ENCODE measurements around the gene SUSD4. TPM values are rescaled to one million over a fixed set of nuclear protein-coding genes. Genes with fewer than 3 reads are reported as not detected.
A peak's percentile ranks its signal among the peaks of the same experiment; 100 is the strongest.

SUSD4 gene
- total and polyA plus RNA-seq, 2 donors (not counting 1 experiment from before 2014, with no cell fraction given) = 0.33 TPM; not detected in 1

- no peaks in the 10 kb centered on the region for H3K27me3 ChIP-seq (ENCODE audit: control insufficient read depth, insufficient read depth, low read length)
- no peaks in the 10 kb centered on the region for H3K9me3 ChIP-seq (ENCODE audit: control insufficient read depth, insufficient read depth, low read depth, low read length)
- H3K9ac ChIP-seq (ENCODE audit: insufficient read depth, low read length) = no peak overlapping the region
- no peak overlapping the region for H3K4me3 ChIP-seq (replicated peaks in 1 of 4; ENCODE audit: control extremely low read depth in 1 of 4, insufficient read depth in 1 of 4, low read depth in 3 of 4, low read length in 4 of 4)
- H3K4me2 ChIP-seq (ENCODE audit: extremely low read depth, insufficient read depth, low read length) = no peak overlapping the region
- no peaks in the 10 kb centered on the region for H4K20me1 ChIP-seq (ENCODE audit: control insufficient read depth, extremely low read depth, insufficient read depth, low read length)
- H3K27ac ChIP-seq (ENCODE audit: insufficient read depth, low read length) = no peak overlapping the region
- H3K79me2 ChIP-seq (ENCODE audit: control insufficient read depth, insufficient read depth, low read length) = no peaks in the 10 kb centered on the region
- no peak for TF ChIP-seq CTCF (conservative IDR thresholded peaks at IDR 0.05 in 1 of 2, IDR thresholded peaks at IDR 0.05 in 1 of 2; ENCODE audit: low read depth in 1 of 2, low read length in 2 of 2)
- no peak for TF ChIP-seq EZH2 (IDR thresholded peaks at IDR 0.05; ENCODE audit: low read length, missing control alignments)
- H3K36me3 ChIP-seq (ENCODE audit: control insufficient read depth, insufficient read depth, low read length) = no peaks in the 10 kb centered on the region
- no peak overlapping the region for H2AFZ ChIP-seq (ENCODE audit: low read length)
- H3K4me1 ChIP-seq (ENCODE audit: control insufficient read depth, extremely low read depth, insufficient read depth, low read length) = no peaks in the 10 kb centered on the region
- no peak for DNase-seq (ENCODE audit: low read depth in 2 of 2)
Observed at GRCh38 chr1:223245411-223245810, 118.6 kb downstream of the SUSD4 start.

GRCh38 chr1:223244366-223245103 is 119.4 kb downstream of the SUSD4 start:
- Histone ChIP-seq H3K36me3 (ENCODE audit: control insufficient read depth, insufficient read depth, low read length) (no peaks in the 10 kb centered on the region), H3K4me2 (ENCODE audit: extremely low read depth, insufficient read depth, low read length) (no peak overlapping the region), H3K27ac (ENCODE audit: insufficient read depth, low read length) (no peak overlapping the region), H2AFZ (ENCODE audit: low read length) (no peak overlapping the region), H3K79me2 (ENCODE audit: control insufficient read depth, insufficient read depth, low read length) (no peaks in the 10 kb centered on the region), H3K4me3 (replicated peaks in 1 of 4; ENCODE audit: control extremely low read depth in 1 of 4, insufficient read depth in 1 of 4, low read depth in 3 of 4, low read length in 4 of 4) (no peak overlapping the region), H3K9ac (ENCODE audit: insufficient read depth, low read length) (no peak overlapping the region), H3K4me1 (ENCODE audit: control insufficient read depth, extremely low read depth, insufficient read depth, low read length) (no peaks in the 10 kb centered on the region), H3K27me3 (ENCODE audit: control insufficient read depth, insufficient read depth, low read length) (no peaks in the 10 kb centered on the region), H3K9me3 (ENCODE audit: control insufficient read depth, insufficient read depth, low read depth, low read length) (no peaks in the 10 kb centered on the region), H4K20me1 (ENCODE audit: control insufficient read depth, extremely low read depth, insufficient read depth, low read length) (no peaks in the 10 kb centered on the region)
- no peak for TF ChIP-seq EZH2 (IDR thresholded peaks at IDR 0.05; ENCODE audit: low read length, missing control alignments)
- TF ChIP-seq CTCF (conservative IDR thresholded peaks at IDR 0.05 in 1 of 2, IDR thresholded peaks at IDR 0.05 in 1 of 2; ENCODE audit: low read depth in 1 of 2, low read length in 2 of 2) = peak in 1 of 2 donors; percentile 14
- peak; percentile 8 to 35 for DNase-seq (ENCODE audit: low read depth in 2 of 2)

- H3K9ac ChIP-seq (ENCODE audit: insufficient read depth, low read length) = no peak overlapping the region
- H3K4me3 ChIP-seq (replicated peaks in 1 of 4; ENCODE audit: control extremely low read depth in 1 of 4, insufficient read depth in 1 of 4, low read depth in 3 of 4, low read length in 4 of 4) = no peak overlapping the region
- H3K36me3 ChIP-seq (ENCODE audit: control insufficient read depth, insufficient read depth, low read length) = no peaks in the 10 kb centered on the region
- H3K27me3 ChIP-seq (ENCODE audit: control insufficient read depth, insufficient read depth, low read length) = no peaks in the 10 kb centered on the region
- DNase-seq (ENCODE audit: low read depth in 2 of 2) = no peak
- H3K4me1 ChIP-seq (ENCODE audit: control insufficient read depth, extremely low read depth, insufficient read depth, low read length) = no peaks in the 10 kb centered on the region
- TF ChIP-seq EZH2 (IDR thresholded peaks at IDR 0.05; ENCODE audit: low read length, missing control alignments) (no peak), CTCF (conservative IDR thresholded peaks at IDR 0.05 in 1 of 2, IDR thresholded peaks at IDR 0.05 in 1 of 2; ENCODE audit: low read depth in 1 of 2, low read length in 2 of 2) (no peak)
- H4K20me1 ChIP-seq (ENCODE audit: control insufficient read depth, extremely low read depth, insufficient read depth, low read length) = no peaks in the 10 kb centered on the region
- no peak overlapping the region for H3K27ac ChIP-seq (ENCODE audit: insufficient read depth, low read length)
- H2AFZ ChIP-seq (ENCODE audit: low read length) = no peak overlapping the region
- H3K4me2 ChIP-seq (ENCODE audit: extremely low read depth, insufficient read depth, low read length) = no peak overlapping the region
- no peaks in the 10 kb centered on the region for H3K79me2 ChIP-seq (ENCODE audit: control insufficient read depth, insufficient read depth, low read length)
- no peaks in the 10 kb centered on the region for H3K9me3 ChIP-seq (ENCODE audit: control insufficient read depth, insufficient read depth, low read depth, low read length)
Observed at GRCh38 chr1:223243441-223244050, 120.4 kb downstream of the SUSD4 start.
